Measurements from ENCODE around the gene GZMA. TPM values are rescaled to one million over a fixed set of nuclear protein-coding genes. Genes with fewer than 3 reads are reported as not detected.
"Not testable (repeated sequence)": the region's sequence is repeated elsewhere in the genome, so short reads cannot be mapped to it uniquely, and the experiment has no call there.

Gene GZMA
- total RNA-seq, 4 donors from 2014 or later: 0.90 TPM; not detected in 3

DNA sequence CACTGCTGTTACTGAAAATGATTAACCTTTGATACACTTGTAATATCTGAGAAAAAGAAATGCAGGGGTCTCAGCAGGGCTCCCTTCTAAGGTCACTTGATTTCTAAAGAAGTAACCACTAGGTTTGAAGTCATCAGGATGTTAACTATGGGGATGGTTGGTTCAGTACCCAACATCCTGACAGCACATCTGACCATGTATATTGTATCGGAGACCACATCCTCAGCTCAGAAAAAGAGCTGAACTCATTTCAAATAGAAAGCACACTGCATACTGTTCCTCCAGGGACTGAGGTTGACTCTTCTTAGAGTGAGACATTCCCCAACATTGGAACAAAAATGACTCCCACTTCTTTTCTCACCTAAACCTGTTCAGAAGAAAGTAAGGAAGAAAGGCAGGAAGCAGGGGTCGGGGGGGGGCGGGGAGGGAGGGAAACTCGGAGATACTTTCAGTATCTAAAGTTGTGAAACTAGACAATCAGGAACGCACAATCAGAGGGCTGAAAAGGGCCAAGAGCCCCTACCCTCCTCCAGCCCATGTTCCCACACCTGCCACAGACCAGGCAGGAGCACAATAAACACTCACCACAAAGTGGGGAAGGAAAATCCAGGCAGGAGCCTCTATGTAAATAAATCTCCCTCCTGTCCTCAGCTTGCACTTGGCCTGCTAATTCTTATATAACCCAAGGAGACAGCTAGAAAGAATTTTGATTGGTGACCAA lies 730 bp upstream of the GZMA start:
- Histone ChIP-seq H3K9me3 (peaks cover 0 to 12% (median 0%) of the 10 kb centered on the region in 4 donors), H3K4me3 (no peak overlapping the region), H3K4me1 (no peaks in the 10 kb centered on the region), H3K27ac (no peak overlapping the region), H3K36me3 (no peaks in the 10 kb centered on the region), H3K27me3 (no peaks in the 10 kb centered on the region)
- DNase-seq (ENCODE audit: low spot score in 2 of 2): no peak
- WGBS, 2 donors: 71 to 84% methylated on average over 5 of the region's 5 CpGs
- no peak for TF ChIP-seq CTCF (IDR thresholded peaks at IDR 0.05)

GRCh38 chr5:55104036-55104772 lies 1.8 kb downstream of the GZMA start:
- TF ChIP-seq CTCF (IDR thresholded peaks at IDR 0.05) (no peak), EP300 (IDR thresholded peaks at IDR 0.05) (no peak), POLR2A (IDR thresholded peaks at IDR 0.05) (no peak)
- Histone ChIP-seq H3K36me3 (no peaks in the 10 kb centered on the region), H3K9me3 (peaks cover 0 to 5% (median 0%) of the 10 kb centered on the region in 4 donors), H3K27ac (no peak overlapping the region), H3K4me1 (no peaks in the 10 kb centered on the region), H3K27me3 (no peaks in the 10 kb centered on the region), H3K4me3 (no peak overlapping the region)
- WGBS, 2 donors: 81 to 86% methylated on average over 2 of the region's 2 CpGs
- DNase-seq (ENCODE audit: low spot score in 2 of 2): no peak

DNA sequence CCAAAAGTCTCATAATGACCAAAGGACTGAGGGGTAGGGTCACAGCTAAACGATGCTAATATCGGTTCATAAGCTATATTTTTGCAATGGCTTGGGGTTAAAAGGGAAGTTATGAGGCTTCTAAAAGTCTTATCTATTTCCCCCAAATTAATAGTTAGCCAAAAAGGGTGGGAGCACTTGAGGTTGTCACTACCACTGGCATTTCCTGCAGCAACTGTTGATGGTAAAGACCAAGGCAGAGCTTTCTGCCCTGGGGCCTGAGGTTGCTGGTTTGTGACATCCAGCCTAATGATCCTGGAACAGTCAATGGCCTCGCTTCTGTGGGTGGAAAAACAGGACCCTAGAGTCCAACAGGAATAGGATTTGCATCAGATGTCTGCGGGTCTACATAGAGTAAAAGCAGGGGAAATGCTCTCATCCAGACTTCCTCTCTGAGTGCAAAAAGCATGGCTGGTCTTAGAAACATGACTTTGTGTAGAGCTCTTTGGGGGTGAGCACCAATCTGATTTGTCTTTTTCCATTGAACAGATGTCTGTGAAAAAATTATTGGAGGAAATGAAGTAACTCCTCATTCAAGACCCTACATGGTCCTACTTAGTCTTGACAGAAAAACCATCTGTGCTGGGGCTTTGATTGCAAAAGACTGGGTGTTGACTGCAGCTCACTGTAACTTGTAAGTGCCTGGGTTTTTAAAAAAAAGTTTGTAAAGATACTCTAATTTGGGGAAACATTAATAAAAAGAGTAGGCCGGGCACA lies 2.7 kb downstream of the GZMA start:
- Histone ChIP-seq H3K4me1 (no peaks in the 10 kb centered on the region), H3K27ac (no peak overlapping the region), H3K9me3 (peaks cover 0 to 5% (median 0%) of the 10 kb centered on the region in 4 donors), H3K36me3 (no peaks in the 10 kb centered on the region), H3K4me3 (no peak overlapping the region), H3K27me3 (no peaks in the 10 kb centered on the region)
- TF ChIP-seq CTCF (IDR thresholded peaks at IDR 0.05) (no peak), POLR2A (IDR thresholded peaks at IDR 0.05) (no peak), EP300 (IDR thresholded peaks at IDR 0.05) (no peak)
- DNase-seq (ENCODE audit: low spot score in 2 of 2): no peak
- 78 to 83% methylated on average over 5 of the region's 5 CpGs for WGBS, 2 donors

DNA sequence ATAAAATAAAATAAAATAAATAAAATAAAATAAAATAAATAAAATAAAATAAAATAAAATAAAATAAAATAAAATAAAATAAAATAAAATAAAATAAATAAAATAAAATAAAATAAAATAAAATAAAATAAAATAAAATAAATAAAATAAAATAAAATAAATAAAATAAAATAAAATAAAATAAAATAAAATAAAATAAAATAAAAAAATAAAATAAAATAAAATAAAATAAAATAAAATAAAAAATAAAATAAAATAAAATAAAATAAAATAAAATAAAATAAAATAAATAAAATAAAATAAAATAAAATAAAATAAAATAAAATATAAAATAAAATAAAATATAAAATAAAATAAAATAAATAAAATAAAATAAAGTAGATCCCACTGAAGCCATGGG lies 3.5 kb downstream of the GZMA start:
- H3K27me3 ChIP-seq; H3K36me3 ChIP-seq; H3K4me1 ChIP-seq; DNase-seq (ENCODE audit: low spot score in 2 of 2); H3K4me3 ChIP-seq; H3K27ac ChIP-seq; H3K9me3 ChIP-seq: not testable (repeated sequence)

GRCh38 chr5:55108661-55109060 lies 6.2 kb downstream of the GZMA start:
- no peak for DNase-seq (ENCODE audit: low spot score in 2 of 2)
- no peaks in the 10 kb centered on the region for H3K36me3 ChIP-seq

More at GRCh38 chr5:55108661-55109060, 6.2 kb downstream of the GZMA start:
- Histone ChIP-seq H3K27me3 (no peaks in the 10 kb centered on the region), H3K4me3 (no peak overlapping the region), H3K4me1 (no peaks in the 10 kb centered on the region), H3K9me3 (no peaks in the 10 kb centered on the region), H3K27ac (no peak overlapping the region)
- no peak for TF ChIP-seq CTCF (IDR thresholded peaks at IDR 0.05)
- TF ChIP-seq POLR2A (IDR thresholded peaks at IDR 0.05): no peak
- TF ChIP-seq EP300 (IDR thresholded peaks at IDR 0.05): no peak
- 70 to 74% methylated on average over 3 of the region's 3 CpGs for WGBS, 2 donors
